Hindlimb muscle (tissue), 1 donor: ENCODE measurements around the gene ARHGAP21. TPM values are rescaled to one million over a fixed set of nuclear protein-coding genes. Genes with fewer than 3 reads are reported as not detected.

ENCODE experiments used
- DNase-seq: peaks from one replicate; pipeline ENCODE4 v3.0.0-alpha.2; 2013
- polyA plus RNA-seq: library from polyadenylated mRNA; unstranded; fragments of 120-200 nt; gene quantifications from one replicate; pipeline ENCODE4 v1.2.1, GENCODE V29; 2013; ENCODE audit not compliant: insufficient read length

Gene ARHGAP21
- polyA plus RNA-seq, 1 donor: 60.5 TPM

DNA sequence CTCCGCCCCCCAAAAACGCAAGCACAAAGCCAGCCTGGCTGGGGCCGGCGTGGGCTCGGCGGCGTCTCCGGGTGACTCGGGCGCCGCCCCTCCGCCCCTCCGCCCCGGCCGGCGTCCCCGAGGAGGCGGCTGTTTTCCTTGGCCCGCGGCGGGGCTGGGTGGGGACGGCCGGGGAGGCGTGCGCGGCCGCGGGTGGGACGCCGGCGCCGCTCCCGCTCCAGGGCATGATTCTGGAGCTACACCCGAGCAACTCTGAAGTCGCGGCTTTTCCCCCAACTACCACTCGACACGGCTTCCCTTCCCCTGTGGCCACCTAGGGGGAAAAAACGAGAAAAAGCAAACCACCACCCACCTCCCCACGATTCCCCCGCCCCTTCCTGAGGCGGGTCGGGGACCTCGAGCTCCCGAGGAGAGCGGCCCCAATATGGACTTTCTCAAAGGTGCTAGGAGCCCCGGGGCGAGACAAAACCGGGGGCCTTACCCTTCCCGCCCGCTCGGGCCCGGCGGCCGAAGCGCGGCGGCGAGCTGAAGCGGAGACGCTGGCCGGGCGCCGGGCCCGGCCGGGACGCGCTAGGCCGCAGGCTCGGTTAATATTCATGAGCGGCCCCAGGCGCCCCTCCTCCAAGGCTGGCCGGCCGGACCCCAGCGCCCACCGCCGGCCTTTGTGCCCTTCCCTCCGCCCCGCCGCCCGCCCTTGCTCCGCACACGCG lies 856 bp downstream of the ARHGAP21 start:
- peak; percentile 66 for DNase-seq

DNA sequence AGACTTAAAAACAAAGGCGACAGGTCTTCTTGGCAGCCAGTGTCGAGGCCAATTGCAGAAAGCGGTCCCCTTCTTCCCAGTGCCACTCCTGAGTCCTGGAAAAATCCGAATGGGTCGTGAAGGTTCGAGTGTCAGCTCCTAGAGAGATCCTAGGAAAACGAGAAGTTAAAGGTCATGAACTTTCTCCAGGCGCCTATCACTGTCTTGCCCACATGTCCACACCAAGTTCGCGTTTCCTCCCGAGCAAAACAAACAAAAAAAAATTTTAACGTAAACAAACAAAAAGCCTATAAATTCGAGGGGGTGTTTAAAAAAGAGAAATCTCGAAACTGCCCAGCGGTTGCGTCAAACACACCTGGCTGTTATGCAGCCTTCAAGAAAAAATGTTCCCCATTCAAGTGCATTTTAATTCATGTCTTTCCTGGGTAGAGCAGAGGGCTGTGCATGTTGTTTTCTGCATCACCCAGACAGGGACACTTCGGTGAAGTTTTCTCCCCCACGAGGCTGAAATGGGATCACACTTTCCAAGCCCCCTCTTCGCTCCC lies 1.5 kb downstream of the ARHGAP21 start:
- DNase-seq: no peak

DNA sequence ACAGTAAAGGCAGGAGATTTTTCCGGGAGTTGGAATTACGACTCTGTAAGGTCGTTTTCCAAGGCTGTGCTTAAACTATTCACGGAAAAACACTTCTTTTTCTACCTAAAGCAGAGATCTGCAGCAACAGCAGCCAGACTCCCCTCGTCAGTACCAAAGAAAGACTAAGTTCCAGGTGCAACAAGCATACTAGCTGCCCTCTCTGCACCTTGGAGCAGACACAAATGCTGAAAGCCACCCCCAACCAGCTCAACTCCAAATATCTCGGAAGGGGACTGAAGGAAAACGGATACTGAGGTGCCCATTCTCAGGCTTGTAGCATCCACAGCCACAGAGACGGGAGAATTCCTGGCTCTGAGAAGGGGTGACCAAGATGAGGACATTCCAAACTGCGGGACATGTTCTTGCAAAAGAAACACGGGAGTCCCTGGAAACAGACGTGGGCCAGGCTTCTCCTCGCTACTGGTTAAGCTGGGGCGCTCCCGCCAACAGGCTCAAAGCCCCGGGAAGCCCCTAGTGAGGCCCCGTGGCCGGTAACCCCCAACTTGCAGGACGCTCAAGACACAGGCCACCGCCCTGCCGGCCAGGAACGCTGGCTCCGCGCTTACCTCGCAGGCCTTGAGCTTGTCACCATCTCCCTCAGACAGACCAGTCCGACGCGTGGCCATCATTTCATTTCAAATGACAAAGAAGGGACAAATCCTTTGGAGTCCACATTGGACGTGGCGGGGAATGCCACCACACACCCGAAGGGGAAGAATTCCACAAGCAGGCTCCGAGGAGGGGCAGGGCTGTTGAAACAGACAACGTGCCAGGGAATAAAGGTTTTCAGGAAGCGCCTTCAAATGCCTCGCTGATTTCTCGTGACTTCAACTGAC lies 2.2 kb downstream of the ARHGAP21 start:
- DNase-seq: peak; percentile 38

DNA sequence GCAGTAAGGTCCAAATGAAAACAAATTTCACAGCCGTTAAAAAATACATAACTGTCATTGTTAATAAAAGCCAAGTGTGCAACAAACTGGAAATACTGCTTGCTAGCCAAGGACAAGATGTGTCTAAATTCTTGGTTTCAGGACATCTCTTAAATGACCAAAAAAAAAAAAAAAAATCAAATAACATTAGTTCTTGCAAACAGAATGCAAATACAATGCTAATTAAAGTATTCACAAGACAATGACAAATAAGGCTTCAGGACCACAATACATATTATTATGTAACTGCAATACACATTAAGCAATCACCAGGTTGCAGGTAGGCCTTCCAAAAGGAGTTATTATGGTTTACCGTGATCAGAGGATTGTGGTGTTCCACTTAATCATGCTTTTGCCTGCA lies 3.6 kb downstream of the ARHGAP21 start:
- DNase-seq: no peak

DNA sequence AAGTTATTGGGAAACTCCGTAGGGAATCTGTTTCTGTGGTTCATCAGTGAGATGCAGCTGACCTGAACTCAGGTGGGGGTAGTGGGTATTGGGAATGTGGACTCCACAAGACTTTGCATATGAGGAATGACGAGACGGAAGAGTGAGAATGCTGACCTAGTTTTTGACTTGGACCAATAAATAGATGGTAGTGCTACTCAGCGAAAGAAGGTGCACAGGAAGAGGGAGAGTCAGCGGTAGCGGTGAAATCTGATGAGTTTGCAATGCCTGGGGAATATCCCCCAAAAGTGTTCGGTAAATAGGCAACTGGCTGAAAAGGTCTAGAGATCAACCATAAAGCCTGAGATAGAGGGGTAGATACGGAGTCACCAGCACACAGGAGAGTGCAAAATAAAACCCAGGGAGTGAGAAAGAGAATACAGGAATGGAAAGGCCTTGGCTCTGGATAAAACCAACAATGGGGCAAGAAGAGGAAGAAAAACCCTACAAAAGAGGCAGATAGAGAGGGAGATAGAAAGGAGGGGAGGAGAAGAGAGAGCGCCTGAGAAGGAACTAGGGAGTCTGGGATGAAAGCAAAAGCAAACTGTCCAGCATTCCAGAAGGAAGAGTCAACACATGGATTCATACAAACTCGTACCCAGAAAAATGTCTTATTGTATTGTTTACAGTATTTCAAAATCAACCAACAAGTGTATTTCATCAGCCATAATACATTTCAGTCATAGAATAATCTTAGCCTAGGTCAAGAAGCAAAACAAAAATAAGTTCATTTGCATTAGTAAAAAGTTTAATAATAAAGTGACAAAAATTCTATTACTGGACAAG lies 5.4 kb downstream of the ARHGAP21 start:
- no peak for DNase-seq

DNA sequence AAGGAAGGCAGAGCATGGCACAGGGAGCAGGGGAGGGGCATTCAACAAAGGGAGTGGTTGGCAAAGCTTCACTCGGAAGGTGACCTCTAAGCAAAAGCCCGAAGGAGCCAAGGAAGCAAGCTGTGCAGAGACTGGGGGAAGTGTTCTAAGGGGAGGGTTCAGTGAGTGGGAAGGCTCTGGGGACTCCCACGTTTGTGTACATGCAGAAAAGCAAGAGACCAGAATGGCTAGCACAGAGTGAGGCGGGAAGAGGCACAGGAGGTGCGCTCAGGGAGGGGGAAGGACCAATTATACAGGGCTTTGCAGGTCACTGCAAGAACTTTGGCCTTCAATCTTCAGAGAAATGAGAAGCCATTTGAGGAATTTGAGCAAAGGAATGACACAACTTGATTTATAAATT lies 7.4 kb downstream of the ARHGAP21 start:
- DNase-seq: no peak

DNA sequence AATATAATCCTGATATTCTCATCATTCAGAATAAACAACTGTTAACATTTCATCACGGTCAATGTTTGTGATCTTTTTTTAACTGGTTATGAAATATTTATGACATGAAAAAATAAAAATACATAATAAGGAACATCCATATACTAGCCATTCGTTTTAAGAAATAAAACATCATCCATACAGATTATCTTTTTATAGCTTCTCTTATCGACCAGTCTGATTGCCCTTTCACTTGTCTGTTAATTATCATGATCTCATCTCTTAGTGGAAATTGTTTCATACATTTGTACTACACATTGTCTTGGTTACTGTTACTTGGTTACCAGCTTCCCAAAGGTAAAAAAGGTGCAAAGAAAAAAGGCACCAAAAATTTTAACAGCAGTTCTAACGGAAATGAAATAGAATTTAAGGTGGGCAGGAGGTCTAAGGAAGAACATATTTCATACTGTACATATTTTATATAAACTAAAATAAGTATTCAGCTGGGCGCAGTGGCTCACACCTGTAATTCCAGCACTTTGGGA lies 8.4 kb downstream of the ARHGAP21 start:
- no peak for DNase-seq

DNA sequence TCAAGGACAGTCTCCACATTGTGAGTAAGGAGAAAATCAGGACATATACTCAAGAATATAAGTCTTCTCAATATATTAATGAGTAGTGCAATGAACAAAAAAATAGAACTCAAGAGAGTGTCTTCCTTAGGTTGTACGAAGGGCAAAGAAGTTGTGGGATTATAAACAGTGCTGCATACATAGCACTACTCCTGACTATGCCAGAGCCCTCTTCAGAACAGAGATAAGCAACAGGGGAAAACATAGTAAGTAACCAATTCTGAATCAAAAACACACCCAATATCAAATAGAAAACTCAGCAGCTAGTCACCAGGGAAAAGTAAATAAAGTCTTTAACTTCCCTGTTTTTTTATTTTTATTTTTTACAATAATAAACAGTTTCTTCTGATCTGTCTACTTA lies 10.6 kb downstream of the ARHGAP21 start:
- no peak for DNase-seq

DNA sequence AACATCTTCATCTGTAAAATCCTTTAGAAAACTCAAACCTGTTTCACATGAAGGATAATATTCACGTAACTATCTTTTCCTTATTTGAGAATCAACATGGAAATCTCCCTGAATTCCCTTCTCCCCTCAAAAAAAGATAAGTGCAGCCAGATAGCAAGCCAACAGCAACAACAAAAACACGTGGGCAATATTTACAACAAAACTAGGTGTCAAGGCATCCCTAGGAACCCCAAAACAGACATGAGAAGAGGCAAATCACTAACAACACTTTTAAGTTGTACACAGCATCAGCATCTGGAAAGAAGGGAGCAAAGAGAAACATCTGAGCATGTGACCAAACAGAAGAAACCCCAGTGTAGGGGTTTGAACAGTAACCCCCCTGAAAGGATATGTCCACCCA lies 12.2 kb downstream of the ARHGAP21 start:
- DNase-seq: no peak

DNA sequence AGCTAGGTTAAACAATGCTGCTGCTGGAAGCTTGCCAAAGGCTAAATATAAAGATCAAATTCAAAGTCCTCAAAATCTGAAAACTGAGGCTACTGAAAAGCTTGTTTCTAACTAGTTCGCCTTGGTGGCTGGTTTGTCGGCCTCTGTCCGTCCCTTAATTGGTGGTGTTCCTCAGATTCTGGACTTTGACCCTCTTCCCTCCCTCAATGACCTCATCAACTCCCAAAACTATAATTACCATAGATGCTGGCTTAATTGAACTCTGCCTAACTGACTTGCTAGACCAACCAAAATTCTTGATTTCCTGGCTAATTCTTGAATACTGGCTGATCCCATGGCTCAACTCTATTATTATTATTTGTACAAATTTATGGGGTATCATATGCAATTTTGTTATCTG lies 15.6 kb downstream of the ARHGAP21 start:
- DNase-seq: no peak

DNA sequence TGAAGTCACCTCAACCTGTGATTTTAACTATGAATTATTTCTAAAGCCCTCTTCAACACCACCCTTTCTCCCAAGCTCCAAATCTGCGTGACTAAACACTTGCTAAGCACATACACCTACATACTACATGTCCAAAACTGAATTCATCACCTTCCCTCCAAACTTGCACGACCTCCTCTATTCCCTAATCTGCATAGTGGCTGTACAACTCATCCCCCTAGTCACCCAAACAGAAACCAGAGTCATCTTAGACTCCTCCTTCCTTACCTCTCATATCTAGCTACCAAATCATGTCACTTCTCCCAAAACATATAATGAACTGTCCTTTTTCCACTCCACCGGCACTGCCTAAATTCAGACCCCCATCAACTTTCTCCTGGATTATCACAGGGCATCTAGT lies 16.2 kb downstream of the ARHGAP21 start:
- no peak for DNase-seq

DNA sequence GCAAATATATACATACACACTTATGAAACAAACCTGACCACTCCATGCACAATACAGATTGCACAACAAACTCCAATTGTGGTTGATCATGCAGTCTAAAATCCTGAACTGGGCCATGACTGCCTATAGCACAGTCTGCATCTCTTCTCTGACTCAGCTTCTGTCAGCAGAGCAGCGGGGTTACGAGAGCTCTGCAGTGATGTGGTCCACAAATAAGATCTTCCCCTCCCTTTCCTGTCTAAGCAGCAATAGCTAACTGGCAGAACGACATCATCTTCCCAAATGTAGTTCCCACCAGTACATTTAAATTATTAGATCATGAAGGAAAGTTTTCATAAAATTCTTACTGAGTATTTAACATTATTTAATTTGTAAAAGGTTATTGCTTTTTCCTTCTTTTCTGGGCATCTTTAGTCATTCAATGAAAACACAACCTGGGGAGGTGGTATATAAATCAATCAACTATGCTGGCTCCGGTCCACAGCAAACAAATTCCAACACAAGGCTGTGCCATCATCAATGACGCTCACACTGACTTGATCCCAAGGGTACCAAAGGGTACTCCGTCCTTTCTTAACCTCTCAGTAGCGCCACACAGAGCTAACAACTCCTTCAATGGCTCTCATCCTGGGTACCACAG lies 17.1 kb downstream of the ARHGAP21 start:
- no peak for DNase-seq

DNA sequence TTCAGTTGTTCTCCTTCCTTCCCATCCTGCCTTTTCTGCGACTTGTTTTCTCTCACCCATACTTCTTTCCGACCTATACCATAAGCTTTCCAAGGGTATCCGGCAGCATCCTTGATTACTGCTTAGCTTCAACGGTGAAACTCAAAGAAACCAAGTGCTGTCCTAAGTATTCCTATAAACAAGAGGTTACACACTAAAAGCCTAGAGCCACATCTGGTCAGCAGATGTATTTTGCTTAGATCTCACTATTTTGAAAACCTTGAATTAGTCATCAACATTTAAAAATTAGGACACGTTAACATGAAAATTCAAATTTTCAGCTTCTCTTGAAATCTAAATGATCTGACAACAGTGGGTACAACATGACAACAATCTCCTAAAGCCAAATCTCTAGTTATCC lies 20.0 kb downstream of the ARHGAP21 start:
- DNase-seq: no peak

DNA sequence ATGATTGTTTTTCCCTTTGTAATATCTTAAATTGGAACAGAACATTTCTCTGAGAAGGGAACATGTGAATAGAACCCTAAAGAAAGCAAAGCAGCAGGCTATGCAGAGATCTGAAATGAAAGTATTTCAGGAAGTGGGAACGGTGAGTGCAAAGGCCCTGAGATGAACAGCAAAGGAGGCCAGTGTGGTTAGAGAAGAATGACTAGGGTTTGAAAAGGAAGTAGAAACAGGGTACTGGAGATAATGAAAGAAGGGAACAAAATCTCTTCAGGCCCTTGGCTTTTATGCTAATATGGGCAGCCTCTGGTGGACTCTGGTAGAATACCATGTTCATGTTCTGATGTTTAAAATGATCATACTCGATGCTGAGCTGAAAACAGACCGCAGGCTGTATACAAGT lies 22.2 kb downstream of the ARHGAP21 start:
- no peak for DNase-seq

DNA sequence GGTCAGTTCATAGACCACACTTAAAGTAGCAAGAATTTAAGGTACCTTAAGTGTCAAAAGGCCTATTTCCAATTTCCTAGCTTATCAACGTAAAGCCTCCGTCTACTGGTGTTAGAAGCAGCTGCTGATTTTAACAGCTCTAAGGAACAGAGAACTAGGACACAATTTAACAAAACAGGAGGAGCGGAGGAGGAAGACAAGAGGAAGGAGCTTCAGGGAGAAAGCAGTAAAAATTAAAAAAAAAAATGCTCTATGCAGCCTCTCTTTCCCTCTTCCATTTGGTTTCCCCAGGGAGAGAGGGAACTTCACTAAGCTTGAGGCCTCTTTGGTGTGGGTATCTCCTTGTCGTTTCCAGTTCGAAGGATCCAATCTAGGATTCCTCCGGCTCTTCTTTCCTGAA lies 22.7 kb downstream of the ARHGAP21 start:
- DNase-seq: no peak

DNA sequence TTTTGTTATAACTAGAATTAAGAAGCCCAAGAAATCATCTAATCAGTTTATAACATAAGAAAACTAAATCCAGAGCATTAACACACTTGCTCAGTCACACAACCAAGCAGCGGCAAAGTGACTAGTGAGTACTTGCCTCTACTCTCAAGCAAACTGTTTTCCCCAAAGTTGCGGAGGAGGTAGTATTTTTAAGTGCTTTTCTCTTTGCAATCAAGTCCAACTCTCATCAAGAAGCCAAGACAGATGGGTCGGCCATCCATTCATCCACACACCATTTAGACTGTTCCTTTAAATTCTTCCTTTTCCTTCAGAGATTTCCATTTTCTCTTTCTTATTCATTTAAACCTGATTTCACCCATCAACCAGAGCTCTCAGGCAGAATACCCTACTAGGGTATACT lies 25.4 kb downstream of the ARHGAP21 start:
- no peak for DNase-seq

DNA sequence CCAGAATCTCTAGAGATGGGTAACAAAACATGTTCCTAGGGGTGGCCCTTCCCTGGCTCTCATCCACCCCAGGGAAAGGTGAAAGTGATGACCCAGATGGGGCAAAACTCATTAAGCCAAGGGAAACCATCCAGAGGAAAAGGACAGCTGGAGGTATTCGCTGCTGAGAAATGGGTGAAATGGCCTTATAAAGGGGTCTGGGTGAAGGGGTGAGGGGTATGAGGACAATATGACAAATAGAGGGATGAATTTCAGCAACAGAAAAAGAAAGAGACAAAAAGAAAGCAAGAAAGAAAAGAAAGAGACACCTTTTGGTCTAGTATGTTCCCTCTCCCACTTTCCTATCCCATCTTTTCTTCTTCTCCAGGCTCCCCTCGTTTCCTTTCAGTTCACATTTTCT lies 26.6 kb downstream of the ARHGAP21 start:
- no peak for DNase-seq

DNA sequence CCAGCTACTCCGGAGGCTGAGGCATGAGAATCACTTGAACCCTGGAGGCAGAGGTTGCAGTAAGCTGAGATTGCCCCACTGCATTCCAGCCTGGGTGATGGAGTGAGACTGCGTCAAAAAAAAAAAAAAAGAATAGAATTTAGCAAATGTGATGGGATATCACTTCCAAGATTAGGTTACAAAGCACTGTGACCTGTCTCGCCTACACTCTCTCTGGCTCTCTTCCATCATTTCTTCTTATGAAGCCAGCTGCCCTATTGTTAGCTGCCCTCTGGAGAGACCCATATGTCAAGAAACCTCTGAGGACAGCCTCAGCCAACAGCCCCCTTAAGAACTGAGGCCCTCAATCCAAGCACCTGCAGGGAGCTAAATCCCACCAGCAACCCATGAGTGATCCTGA lies 28.2 kb downstream of the ARHGAP21 start:
- no peak for DNase-seq

DNA sequence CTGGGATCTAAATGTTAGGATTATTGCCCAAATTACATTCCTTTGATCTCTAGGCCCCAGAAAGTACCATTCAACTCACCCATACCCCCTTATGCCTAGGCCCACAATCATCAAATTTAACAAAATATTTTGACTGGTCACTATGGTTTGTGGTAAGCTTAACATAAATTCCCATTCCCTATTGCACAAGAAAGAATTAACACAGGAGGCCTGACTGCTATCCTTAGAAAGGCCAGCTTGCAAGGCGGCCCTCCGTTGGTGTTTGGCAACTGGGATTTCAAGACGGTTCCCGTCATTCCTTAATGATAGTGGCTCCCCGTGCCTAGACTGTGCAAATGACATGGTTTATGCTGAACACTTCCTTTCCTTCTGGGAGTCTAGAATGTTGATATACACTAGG lies 29.6 kb downstream of the ARHGAP21 start:
- DNase-seq: no peak

DNA sequence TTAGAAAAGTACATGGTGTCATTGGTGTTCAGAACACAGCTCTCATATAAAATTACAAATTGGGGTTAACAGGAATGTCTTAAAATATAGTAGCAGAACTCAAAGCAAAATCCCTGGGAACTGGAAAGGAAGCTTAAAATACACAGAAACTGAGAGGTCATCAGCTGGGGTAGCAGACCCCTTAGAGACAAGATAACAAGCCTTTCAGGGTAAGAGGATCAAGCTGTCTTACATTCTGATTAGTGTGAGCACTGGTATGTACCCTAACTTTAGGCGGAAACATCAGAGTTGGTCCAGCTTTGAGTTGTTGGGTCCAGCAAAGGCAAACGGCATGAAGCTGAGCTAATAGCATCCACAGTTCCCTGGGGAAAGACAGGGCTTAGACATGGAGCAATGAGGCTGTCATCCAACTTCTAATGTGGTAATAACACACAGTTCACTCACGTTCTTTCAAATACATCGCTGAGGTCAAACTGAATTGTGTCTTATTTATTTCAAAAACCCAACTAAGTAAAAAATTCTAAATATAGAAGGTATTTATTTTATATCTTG lies 32.6 kb downstream of the ARHGAP21 start:
- no peak for DNase-seq

DNA sequence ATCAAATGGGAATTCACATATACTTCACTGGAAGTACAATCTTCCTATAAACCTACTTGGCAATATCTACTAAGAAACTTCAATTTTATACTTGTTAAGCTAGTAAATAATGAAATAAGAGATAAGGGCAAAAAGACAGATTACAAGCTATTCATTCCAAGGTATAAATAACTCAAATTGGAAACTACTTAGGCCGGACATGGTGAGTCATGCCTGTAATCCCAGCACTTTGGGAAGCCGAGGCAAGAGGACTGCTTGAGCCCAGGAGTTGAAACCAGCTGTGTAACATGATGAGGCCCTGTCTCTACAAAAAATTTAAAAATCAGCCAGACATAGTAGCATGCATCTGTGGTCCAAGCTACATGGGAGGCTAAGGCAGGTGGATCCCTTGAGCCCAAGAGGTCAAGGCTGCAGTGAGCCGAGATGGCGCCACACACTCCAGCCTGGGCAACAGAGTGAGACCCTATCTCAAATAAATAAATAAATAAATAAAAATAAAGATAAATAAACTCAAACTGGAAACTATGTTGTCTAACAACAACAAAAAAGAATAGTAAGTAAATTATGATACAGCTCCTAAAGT lies 37.6 kb downstream of the ARHGAP21 start:
- DNase-seq: no peak
